OCI-M1 (cell line): ENCODE results near the gene TNFAIP1.

Source experiments
- DNase-seq: peaks from one replicate; lab custom pipeline; 2025; lab: John Stamatoyannopoulos, UW

The TNFAIP1 gene

GRCh38 chr17:28345419-28346198 is 10.0 kb downstream of the TNFAIP1 start:
- no peak for DNase-seq

GRCh38 chr17:28346199-28346580 is 10.6 kb downstream of the TNFAIP1 start:
- DNase-seq: no peak

GRCh38 chr17:28346746-28347246 is 11.2 kb downstream of the TNFAIP1 start:
- DNase-seq: peak; percentile 16

- no peak for DNase-seq
Measured at GRCh38 chr17:28347261-28347891, 11.8 kb downstream of the TNFAIP1 start.

GRCh38 chr17:28348979-28349378 is 13.4 kb downstream of the TNFAIP1 start:
- no peak for DNase-seq

- DNase-seq: no peak
Measured at GRCh38 chr17:28350271-28350670, 14.7 kb downstream of the TNFAIP1 start.

GRCh38 chr17:28357061-28357900 is 21.7 kb downstream of the TNFAIP1 start, which contains the start of gene POLDIP2:
Gene POLDIP2, minus strand, starts transcription at chr17:28357527. Its CDS starts 79 bp downstream, at chr17:28357448.
- peak; percentile 98 for DNase-seq

- DNase-seq: no peak
Measured at GRCh38 chr17:28357901-28358197, 22.3 kb downstream of the TNFAIP1 start.

- DNase-seq: no peak
Measured at GRCh38 chr17:28363186-28363585, 27.6 kb downstream of the TNFAIP1 start.

GRCh38 chr17:28363776-28364650 is 28.5 kb downstream of the TNFAIP1 start:
- DNase-seq: no peak

GRCh38 chr17:28364665-28365363 is 29.3 kb downstream of the TNFAIP1 start, which contains the start of gene SEBOX:
Gene SEBOX, minus strand, starts transcription at chr17:28365199. Its CDS starts 48 bp downstream, at chr17:28365151.
- no peak for DNase-seq

GRCh38 chr17:28365487-28365886 is 29.9 kb downstream of the TNFAIP1 start:
- no peak for DNase-seq

GRCh38 chr17:28366605-28367004 is 31.0 kb downstream of the TNFAIP1 start:
- peak; percentile 49 for DNase-seq

GRCh38 chr17:28367641-28368305 is 32.2 kb downstream of the TNFAIP1 start:
- DNase-seq: no peak

- DNase-seq: no peak
Measured at GRCh38 chr17:28368306-28368831, 32.8 kb downstream of the TNFAIP1 start.

GRCh38 chr17:28368915-28369683 is 33.5 kb downstream of the TNFAIP1 start:
- no peak for DNase-seq

- no peak for DNase-seq
Measured at GRCh38 chr17:28369684-28370034, 34.1 kb downstream of the TNFAIP1 start.

- peak; percentile 97 for DNase-seq
Measured at GRCh38 chr17:28370035-28370743, 34.6 kb downstream of the TNFAIP1 start, which contains the start of gene VTN. Gene VTN, minus strand, starts transcription at chr17:28370307. Its CDS starts 104 bp downstream, at chr17:28370203.

- no peak for DNase-seq
Measured at GRCh38 chr17:28370744-28371103, 35.2 kb downstream of the TNFAIP1 start.
